HCT116 (cell line): Measurements from ENCODE around the gene LTBP1. TPM values are rescaled to one million over a fixed set of nuclear protein-coding genes. Genes with fewer than 3 reads are reported as not detected.

ENCODE experiments used
- ATAC-seq: fragments of 200-7000 bp; cut with Tn5 transposase; 2 replicates; pipeline ENCODE4 v1.9.1; 2020; ENCODE audit warnings: mild to moderate bottlenecking, moderate library complexity
- BruUV-seq: library from RNA; stranded (reverse); fragments of 400-500 nt; replicated peaks from 2 replicates; lab custom pipeline; 2021; lab: Mats Ljungman, UMichigan
- CTCF ChIA-PET: fragments of 300-600 bp; sonication (Branson Sonifier 250); formaldehyde crosslinking; loops from one replicate; lab custom pipeline; 2021; ENCODE audit warnings: antibody characterized with exemption; lab: Charles Lee
- POLR2A ChIA-PET: fragments of 300-600, 350-600 bp; sonication (Branson Sonifier 250); formaldehyde crosslinking; loops from one replicate; lab custom pipeline; 2021; ENCODE audit warnings: antibody characterized with exemption; lab: Charles Lee
- RAD21 ChIA-PET, 2 experiments: fragments of 300-600 bp; sonication (Branson Sonifier 250); formaldehyde crosslinking; loops; one replicate each; lab custom pipeline; 2023; ENCODE audit warnings: low total read pairs in 2 of 2; ENCODE audit not compliant: uncharacterized antibody in 2 of 2, unreplicated experiment in 2 of 2, low non-redundant PET in 1 of 2; lab: Charles Lee
- DNase-seq: peaks from one replicate; pipeline ENCODE4 v3.0.0-alpha.2; 2010; ENCODE audit warnings: low read depth, low spot score
- H2AFZ ChIP-seq: fragments of 200-600 bp; shearing (Covaris generic), sonication (generic); 2 replicates; pipeline ENCODE4 v1.6.1; 2017; ENCODE audit warnings: low read depth, mixed run types, mixed read lengths, antibody characterized with exemption, low read length; ENCODE audit not compliant: poor library complexity, severe bottlenecking
- H3K27ac ChIP-seq: 2 replicates; pipeline ENCODE4 v1.5.1; 2012; ENCODE audit warnings: low read depth, low read length
- H3K27me3 ChIP-seq: fragments of 200-600 bp; sonication (generic); 2 replicates; pipeline ENCODE4 v1.6.1; 2016; ENCODE audit warnings: mixed run types, low read length, mixed read lengths; ENCODE audit not compliant: insufficient read depth
- H3K36me3 ChIP-seq, 2 experiments: fragments of 200-500 bp in 1 of 2; fragments of 200-600 bp in 1 of 2; sonication (Bioruptor generic) in 1 of 2; sonication (generic) in 1 of 2; 2 replicates each; pipeline versions ENCODE4 v1.5.1 to v1.6.1; 2014 to 2016; ENCODE audit warnings: low read length in 2 of 2, inconsistent platforms in 1 of 2, mixed read lengths in 1 of 2, mixed run types in 1 of 2; ENCODE audit not compliant: insufficient read depth in 2 of 2, control insufficient read depth in 1 of 2
- H3K4me1 ChIP-seq, 2 experiments: fragments of 200-600 bp in 1 of 2; sonication (generic) in 1 of 2; 2 replicates each; pipeline versions ENCODE4 v1.5.1 to v1.6.1; 2012 to 2017; ENCODE audit warnings: low read length in 2 of 2, inconsistent platforms in 1 of 2, mild to moderate bottlenecking in 1 of 2, mixed read lengths in 1 of 2, mixed run types in 1 of 2, moderate library complexity in 1 of 2; ENCODE audit not compliant: insufficient read depth in 2 of 2, control insufficient read depth in 1 of 2
- H3K4me2 ChIP-seq: fragments of 200-600 bp; sonication (generic); 2 replicates; pipeline ENCODE4 v1.6.1; 2017; ENCODE audit warnings: mixed run types, low read length, mixed read lengths
- H3K4me3 ChIP-seq, 2 experiments: fragments of 200-600 bp in 1 of 2; sonication (generic) in 1 of 2; replicated peaks in 1 of 2; 2 replicates each; pipeline ENCODE4 v1.5.1; 2011 to 2016; ENCODE audit warnings: low read length in 2 of 2, control low read depth in 1 of 2, low read depth in 1 of 2, mild to moderate bottlenecking in 1 of 2, mixed read lengths in 1 of 2, mixed run types in 1 of 2
- H3K79me2 ChIP-seq: fragments of 200-600 bp; sonication (generic); 2 replicates; pipeline ENCODE4 v1.6.1; 2017; ENCODE audit warnings: mild to moderate bottlenecking, mixed run types, low read length, moderate library complexity, mixed read lengths; ENCODE audit not compliant: insufficient read depth
- H3K9ac ChIP-seq: fragments of 200-600 bp; sonication (generic); 2 replicates; pipeline ENCODE4 v1.6.1; 2016; ENCODE audit warnings: low read length, mixed read lengths
- H3K9me2 ChIP-seq: fragments of 200-600 bp; sonication (generic), shearing (Covaris generic); 2 replicates; pipeline ENCODE4 v1.6.1; 2017; ENCODE audit warnings: mixed run types, mild to moderate bottlenecking, moderate library complexity; ENCODE audit not compliant: insufficient read depth
- H3K9me3 ChIP-seq, 2 experiments: fragments of 200-500 bp in 1 of 2; fragments of 200-600 bp in 1 of 2; sonication (Bioruptor generic) in 1 of 2; sonication (generic) in 1 of 2; 2 replicates each; pipeline ENCODE4 v1.6.1; 2014 to 2017; ENCODE audit warnings: low read length in 2 of 2, mixed read lengths in 2 of 2, inconsistent platforms in 1 of 2, low read depth in 1 of 2, mild to moderate bottlenecking in 1 of 2, mixed run types in 1 of 2, moderate library complexity in 1 of 2; ENCODE audit not compliant: control insufficient read depth in 1 of 2, insufficient read depth in 1 of 2
- H4K20me1 ChIP-seq: fragments of 200-600 bp; sonication (generic), shearing (Covaris generic); 2 replicates; pipeline ENCODE4 v1.6.1; 2017; ENCODE audit warnings: mixed run types, mild to moderate bottlenecking, moderate library complexity; ENCODE audit not compliant: insufficient read depth
- CEBPB ChIP-seq: IDR thresholded peaks from 2 replicates; pipeline ENCODE4 v1.6.1; 2012; ENCODE audit warnings: low read depth
- FOSL1 ChIP-seq: IDR thresholded peaks from 2 replicates; pipeline ENCODE4 v1.6.1; 2012; ENCODE audit warnings: low read depth
- RAD21 ChIP-seq: IDR thresholded peaks from 2 replicates; pipeline ENCODE4 v1.6.1; 2012; ENCODE audit warnings: low read depth, mild to moderate bottlenecking
- ZNF274 ChIP-seq: fragments of 200-500 bp; sonication (Bioruptor generic); IDR thresholded peaks from 2 replicates; pipeline ENCODE4 v1.6.1; 2014; ENCODE audit warnings: mild to moderate bottlenecking, low read depth, low read length, inconsistent platforms
- intact Hi-C: fragments of 100-400 bp; cut with micrococcal nuclease; formaldehyde crosslinking; loops from 2 replicates; pipeline ENCODE4 v1.10.0; 2022
- total RNA-seq: library from RNA; stranded (reverse); gene quantifications from one replicate; pipeline ENCODE4 v1.2.1, GENCODE V29; 2021; ENCODE audit not compliant: unreplicated experiment
- TF ChIP-seq, protein P1 (sequence below): IDR thresholded peaks from 2 replicates; pipeline ENCODE4 v1.6.1; 2011; ENCODE audit warnings: mild to moderate bottlenecking, low read length, moderate library complexity; ENCODE audit not compliant: insufficient replicate concordance; ENCODE audit errors: extremely low read depth
- TF ChIP-seq, protein P2 (sequence below): IDR thresholded peaks from 2 replicates; pipeline ENCODE4 v1.6.1; 2012
- TF ChIP-seq, protein P3 (sequence below), 3 experiments: fragments of 200-600 bp in 1 of 3; sonication (generic) in 1 of 3; IDR thresholded peaks in 2 of 3; conservative IDR thresholded peaks in 1 of 3; 2 replicates each; pipeline ENCODE4 v1.5.1; 2012 to 2017; ENCODE audit warnings: low read depth in 2 of 3, low read length in 2 of 3, antibody characterized with exemption in 1 of 3, borderline replicate concordance in 1 of 3, control low read depth in 1 of 3, mild to moderate bottlenecking in 1 of 3, mixed read lengths in 1 of 3, mixed run types in 1 of 3, moderate library complexity in 1 of 3; ENCODE audit not compliant: insufficient read depth in 1 of 3

The LTBP1 gene
- total RNA-seq, 1 experiment from 2014 or later = 5.1 TPM

DNA sequence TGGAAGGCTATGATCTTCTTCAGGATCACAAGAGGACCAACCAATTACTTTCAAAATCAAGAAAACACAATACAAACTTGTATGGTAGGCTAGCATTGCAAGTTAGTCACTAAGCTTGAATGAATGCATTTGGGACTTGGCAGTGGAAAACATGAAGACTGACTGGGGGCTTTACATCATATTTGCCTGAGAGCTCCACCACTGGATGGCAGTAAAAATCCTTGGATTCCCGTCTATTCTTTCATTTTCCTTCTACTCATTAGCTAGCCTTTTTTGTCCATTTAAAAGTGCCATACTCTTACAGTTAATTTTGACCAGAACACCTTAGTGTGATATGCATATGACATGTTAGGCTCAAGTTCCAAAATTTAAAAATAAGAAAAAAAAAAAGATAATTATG is 466.2 kb downstream of the LTBP1 start:
- ATAC-seq = peak; percentile 69

DNA sequence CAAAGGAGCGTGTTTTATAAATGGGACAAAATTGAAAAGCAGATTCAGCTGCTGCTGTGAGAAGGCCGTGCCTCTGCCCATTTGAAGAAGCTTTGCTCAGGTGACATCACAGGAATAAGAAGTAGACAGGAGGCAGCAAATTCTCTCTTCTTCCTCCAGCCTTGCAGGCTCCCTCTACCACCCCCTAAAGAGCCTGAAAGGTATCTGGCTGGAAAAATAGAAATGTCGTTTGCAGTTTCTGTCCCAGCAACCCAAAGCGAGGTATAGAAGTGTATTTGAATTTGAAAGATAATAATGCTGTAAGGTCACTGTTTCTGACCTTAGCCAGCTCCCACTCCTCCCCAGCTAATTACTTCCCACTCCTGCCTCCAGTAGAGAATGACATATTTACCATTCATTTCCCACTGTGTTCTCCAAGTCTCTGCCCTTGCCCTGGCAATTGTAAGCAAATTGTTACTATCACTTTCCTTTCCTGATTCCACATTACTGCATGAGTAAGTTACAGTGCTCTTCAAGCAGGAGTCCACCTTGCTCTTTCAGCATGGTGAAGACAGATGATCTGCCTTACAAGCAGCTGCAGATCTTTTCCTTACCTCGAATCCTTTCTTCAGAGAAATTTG is 472.9 kb downstream of the LTBP1 start:
- intact Hi-C loops = no loop called here
- no peak overlapping the region for H3K27ac ChIP-seq
- POLR2A ChIA-PET = no interaction called here
- H3K9me3 ChIP-seq = no peaks in the 10 kb centered on the region
- ATAC-seq = 0 out of 2 replicates have a peak, but pooled peaks have one; percentile 34
- H3K9ac ChIP-seq = no peak overlapping the region
- no peaks in the 10 kb centered on the region for H3K4me1 ChIP-seq
- H3K79me2 ChIP-seq = no peaks in the 10 kb centered on the region
- no peaks in the 10 kb centered on the region for H3K9me2 ChIP-seq
- no peaks in the 10 kb centered on the region for H3K36me3 ChIP-seq
- no peaks in the 10 kb centered on the region for H3K27me3 ChIP-seq
- no peak overlapping the region for H3K4me3 ChIP-seq
- BruUV-seq = no TSS peak
- H3K4me2 ChIP-seq = no peak overlapping the region
- DNase-seq = no peak
- TF ChIP-seq FOSL1 = no peak
- TF ChIP-seq, protein P1, sequence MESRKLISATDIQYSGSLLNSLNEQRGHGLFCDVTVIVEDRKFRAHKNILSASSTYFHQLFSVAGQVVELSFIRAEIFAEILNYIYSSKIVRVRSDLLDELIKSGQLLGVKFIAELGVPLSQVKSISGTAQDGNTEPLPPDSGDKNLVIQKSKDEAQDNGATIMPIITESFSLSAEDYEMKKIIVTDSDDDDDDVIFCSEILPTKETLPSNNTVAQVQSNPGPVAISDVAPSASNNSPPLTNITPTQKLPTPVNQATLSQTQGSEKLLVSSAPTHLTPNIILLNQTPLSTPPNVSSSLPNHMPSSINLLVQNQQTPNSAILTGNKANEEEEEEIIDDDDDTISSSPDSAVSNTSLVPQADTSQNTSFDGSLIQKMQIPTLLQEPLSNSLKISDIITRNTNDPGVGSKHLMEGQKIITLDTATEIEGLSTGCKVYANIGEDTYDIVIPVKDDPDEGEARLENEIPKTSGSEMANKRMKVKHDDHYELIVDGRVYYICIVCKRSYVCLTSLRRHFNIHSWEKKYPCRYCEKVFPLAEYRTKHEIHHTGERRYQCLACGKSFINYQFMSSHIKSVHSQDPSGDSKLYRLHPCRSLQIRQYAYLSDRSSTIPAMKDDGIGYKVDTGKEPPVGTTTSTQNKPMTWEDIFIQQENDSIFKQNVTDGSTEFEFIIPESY = no peak
- TF ChIP-seq, protein P2, sequence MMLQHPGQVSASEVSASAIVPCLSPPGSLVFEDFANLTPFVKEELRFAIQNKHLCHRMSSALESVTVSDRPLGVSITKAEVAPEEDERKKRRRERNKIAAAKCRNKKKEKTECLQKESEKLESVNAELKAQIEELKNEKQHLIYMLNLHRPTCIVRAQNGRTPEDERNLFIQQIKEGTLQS = no peak
- TF ChIP-seq ZNF274 = no peak
- RAD21 ChIA-PET = no interaction called here
- CTCF ChIA-PET = no interaction called here
- no peaks in the 10 kb centered on the region for H4K20me1 ChIP-seq
- H2AFZ ChIP-seq = no peak overlapping the region

More for the DNA sequence above, 466.2 kb downstream of the LTBP1 start:
- TF ChIP-seq CEBPB (no peak), RAD21 (peak; percentile 70)
- TF ChIP-seq, protein P3, sequence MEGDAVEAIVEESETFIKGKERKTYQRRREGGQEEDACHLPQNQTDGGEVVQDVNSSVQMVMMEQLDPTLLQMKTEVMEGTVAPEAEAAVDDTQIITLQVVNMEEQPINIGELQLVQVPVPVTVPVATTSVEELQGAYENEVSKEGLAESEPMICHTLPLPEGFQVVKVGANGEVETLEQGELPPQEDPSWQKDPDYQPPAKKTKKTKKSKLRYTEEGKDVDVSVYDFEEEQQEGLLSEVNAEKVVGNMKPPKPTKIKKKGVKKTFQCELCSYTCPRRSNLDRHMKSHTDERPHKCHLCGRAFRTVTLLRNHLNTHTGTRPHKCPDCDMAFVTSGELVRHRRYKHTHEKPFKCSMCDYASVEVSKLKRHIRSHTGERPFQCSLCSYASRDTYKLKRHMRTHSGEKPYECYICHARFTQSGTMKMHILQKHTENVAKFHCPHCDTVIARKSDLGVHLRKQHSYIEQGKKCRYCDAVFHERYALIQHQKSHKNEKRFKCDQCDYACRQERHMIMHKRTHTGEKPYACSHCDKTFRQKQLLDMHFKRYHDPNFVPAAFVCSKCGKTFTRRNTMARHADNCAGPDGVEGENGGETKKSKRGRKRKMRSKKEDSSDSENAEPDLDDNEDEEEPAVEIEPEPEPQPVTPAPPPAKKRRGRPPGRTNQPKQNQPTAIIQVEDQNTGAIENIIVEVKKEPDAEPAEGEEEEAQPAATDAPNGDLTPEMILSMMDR (IDR thresholded peaks at IDR 0.05 in 2 of 3, conservative IDR thresholded peaks at IDR 0.05 in 1 of 3; ENCODE audit: borderline replicate concordance in 1 of 3, insufficient read depth in 1 of 3, low read depth in 2 of 3, low read length in 2 of 3) = peak; percentile 33 to 49 (median 46); a peak in 4 of 6 replicates
- no TSS peak for BruUV-seq
- peaks cover under 1 to 4% of the 10 kb centered on the region in 2 experiments; a peak in 1 of 4 replicates for H3K9me3 ChIP-seq
- H2AFZ ChIP-seq = no peak overlapping the region
- H3K4me1 ChIP-seq = no peaks in the 10 kb centered on the region
- H3K27me3 ChIP-seq = no peaks in the 10 kb centered on the region
- ChIA-PET POLR2A (no interaction called here), CTCF (interaction anchor here (1.0 to 2.2 kb wide), 7 partner anchors 17 to 186 kb away, joined by 3 to 25 read pairs (median 7); partner anchors contain the start of gene FAM98A), RAD21 (interaction anchor here in 1 of 2 experiments (0.6 to 1.1 kb wide), 2 partner anchors 28 to 170 kb away, joined by 3 to 5 read pairs; no protein-coding TSS in a partner anchor)
- no peaks in the 10 kb centered on the region for H3K36me3 ChIP-seq
- H3K4me2 ChIP-seq = no peak overlapping the region
- H3K4me3 ChIP-seq = no peak overlapping the region
- H3K9ac ChIP-seq = no peak overlapping the region
- no peaks in the 10 kb centered on the region for H4K20me1 ChIP-seq
- peak; percentile 18 for DNase-seq
- no peaks in the 10 kb centered on the region for H3K79me2 ChIP-seq
- intact Hi-C loops = loop anchor here (2.0 kb wide), 1 partner anchor 170 kb away; no protein-coding TSS in a partner anchor
- H3K9me2 ChIP-seq = no peaks in the 10 kb centered on the region
- H3K27ac ChIP-seq = no peak overlapping the region
